Activated CD4-positive, alpha-beta T cell treated with anti-CD3 and anti-CD28 coated beads, Interleukin-2, amount 10 ng/mL, durations not matched to agents 24 days and 14 days (primary cell): ENCODE data around the gene MTRR. TPM values are rescaled to one million over a fixed set of nuclear protein-coding genes. Genes with fewer than 3 reads are reported as not detected.
"Not testable (repeated sequence)": the region's sequence is repeated elsewhere in the genome, so short reads cannot be mapped to it uniquely, and the experiment has no call there.

Source experiments
- DNase-seq: peaks from one replicate; pipeline ENCODE4 v3.0.0; 2022
- H3K27ac Mint-ChIP-seq: one replicate; pipeline ENCODE4 v1.8.0; 2022; ENCODE audit warnings: mild to moderate bottlenecking, mixed read lengths
- H3K27me3 Mint-ChIP-seq: one replicate; pipeline ENCODE4 v1.8.0; 2022; ENCODE audit warnings: mixed read lengths
- H3K36me3 Mint-ChIP-seq: one replicate; pipeline ENCODE4 v1.8.0; 2022; ENCODE audit warnings: low read depth, mild to moderate bottlenecking, mixed read lengths
- H3K4me1 Mint-ChIP-seq: one replicate; pipeline ENCODE4 v1.8.0; 2021; ENCODE audit warnings: mixed read lengths
- H3K4me3 Mint-ChIP-seq: one replicate; pipeline ENCODE4 v1.8.0; 2022; ENCODE audit warnings: mild to moderate bottlenecking, moderate library complexity, mixed read lengths
- H3K9me3 Mint-ChIP-seq: one replicate; pipeline ENCODE4 v1.8.0; 2021; ENCODE audit warnings: mixed read lengths
- intact Hi-C: fragments of 100-400 bp; cut with micrococcal nuclease; formaldehyde crosslinking; loops from one replicate; pipeline ENCODE4 v1.15.1; 2023
- total RNA-seq: library from RNA; stranded (reverse); gene quantifications from 2 replicates; pipeline ENCODE4 v1.2.3, GENCODE V29; 2022

The MTRR gene
- total RNA-seq, 1 donor from 2014 or later = 64.4 TPM

GRCh38 chr5:7884491-7885267 lies 15.7 kb downstream of the MTRR start:
- Mint-ChIP-seq H3K36me3 (peaks cover 65% of the 10 kb centered on the region), H3K27me3 (no peaks in the 10 kb centered on the region), H3K27ac (no peak overlapping the region), H3K4me3 (no peak overlapping the region), H3K4me1 (peaks cover 9% of the 10 kb centered on the region), H3K9me3 (no peaks in the 10 kb centered on the region)
- intact Hi-C loops = no loop called here
- DNase-seq = no peak

- H3K27ac Mint-ChIP-seq = no peak overlapping the region
- no peak for DNase-seq
- H3K9me3 Mint-ChIP-seq = no peaks in the 10 kb centered on the region
- H3K27me3 Mint-ChIP-seq = no peaks in the 10 kb centered on the region
- peaks cover 61% of the 10 kb centered on the region for H3K36me3 Mint-ChIP-seq
- peaks cover 4% of the 10 kb centered on the region for H3K4me1 Mint-ChIP-seq
- intact Hi-C loops = no loop called here
- H3K4me3 Mint-ChIP-seq = no peak overlapping the region
Measured at GRCh38 chr5:7886849-7887475, 18.0 kb downstream of the MTRR start.

- H3K4me3 Mint-ChIP-seq = no peak overlapping the region
- intact Hi-C loops = no loop called here
- H3K27me3 Mint-ChIP-seq = no peaks in the 10 kb centered on the region
- DNase-seq = no peak
- no peak overlapping the region for H3K27ac Mint-ChIP-seq
- H3K4me1 Mint-ChIP-seq = peaks cover 7% of the 10 kb centered on the region
- H3K36me3 Mint-ChIP-seq = peaks cover 65% of the 10 kb centered on the region
- H3K9me3 Mint-ChIP-seq = no peaks in the 10 kb centered on the region
Measured at GRCh38 chr5:7888901-7889300, 20.0 kb downstream of the MTRR start.

DNA sequence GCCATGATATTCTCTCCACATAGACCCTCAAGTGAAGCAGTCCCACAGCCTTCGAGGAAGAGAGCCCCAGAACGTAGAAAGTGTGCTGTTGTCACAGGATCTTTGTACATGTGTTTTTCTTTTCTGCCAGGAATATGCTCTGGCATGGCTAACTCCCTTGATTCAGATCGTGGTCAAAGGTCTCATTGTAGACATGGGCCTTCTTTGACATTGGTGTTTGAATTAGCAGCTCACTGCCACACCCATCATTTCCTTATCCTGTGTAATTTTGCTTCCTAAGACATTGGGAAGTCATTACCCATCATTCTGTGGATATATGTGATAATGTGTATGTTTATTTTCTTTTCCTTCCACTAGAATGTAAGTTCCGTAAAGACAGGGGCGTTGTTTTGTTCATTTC lies 25.5 kb downstream of the MTRR start:
- Mint-ChIP-seq H3K4me1 (peaks cover 13% of the 10 kb centered on the region), H3K9me3 (no peaks in the 10 kb centered on the region), H3K27ac (no peak overlapping the region), H3K4me3 (no peak overlapping the region), H3K36me3 (peaks cover 78% of the 10 kb centered on the region), H3K27me3 (no peaks in the 10 kb centered on the region)
- no peak for DNase-seq
- intact Hi-C loops = loop anchor here (2.0 kb wide), 1 partner anchor 16 kb away; no protein-coding TSS in a partner anchor

- H3K9me3 Mint-ChIP-seq = no peaks in the 10 kb centered on the region
- peaks cover 78% of the 10 kb centered on the region for H3K36me3 Mint-ChIP-seq
- intact Hi-C loops = loop anchor here (2.0 kb wide), 1 partner anchor 16 kb away; no protein-coding TSS in a partner anchor
- no peaks in the 10 kb centered on the region for H3K27me3 Mint-ChIP-seq
- no peak for DNase-seq
- no peak overlapping the region for H3K4me3 Mint-ChIP-seq
- no peak overlapping the region for H3K27ac Mint-ChIP-seq
- peaks cover 13% of the 10 kb centered on the region for H3K4me1 Mint-ChIP-seq
Measured at GRCh38 chr5:7894860-7895259, 25.9 kb downstream of the MTRR start.

GRCh38 chr5:7897014-7897600 lies 28.2 kb downstream of the MTRR start:
- no peak overlapping the region for H3K27ac Mint-ChIP-seq
- H3K9me3 Mint-ChIP-seq = no peaks in the 10 kb centered on the region
- peak; percentile 72 for DNase-seq
- H3K4me1 Mint-ChIP-seq = peaks cover 14% of the 10 kb centered on the region
- H3K4me3 Mint-ChIP-seq = no peak overlapping the region
- peaks cover 74% of the 10 kb centered on the region for H3K36me3 Mint-ChIP-seq
- intact Hi-C loops = no loop called here
- no peaks in the 10 kb centered on the region for H3K27me3 Mint-ChIP-seq

DNA sequence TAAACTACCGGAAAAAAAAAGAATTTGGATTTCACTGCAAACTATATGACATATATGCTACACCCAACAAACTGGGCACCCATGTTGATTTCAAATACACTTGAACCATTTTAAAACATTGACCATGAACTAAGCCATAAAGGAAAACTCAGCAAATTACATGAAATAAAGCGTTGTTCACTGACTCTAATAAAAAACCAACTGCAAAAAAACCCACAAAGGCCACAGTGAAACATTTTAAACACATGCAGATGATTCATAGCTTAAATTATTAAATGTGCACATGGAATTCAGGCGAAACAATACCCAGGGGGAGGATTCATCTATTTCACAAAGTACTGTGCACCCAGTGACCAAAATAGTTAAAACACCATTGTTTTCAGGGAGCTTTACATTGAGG lies 33.3 kb downstream of the MTRR start:
- Mint-ChIP-seq H3K4me3 (no peak overlapping the region), H3K4me1 (peaks cover 17% of the 10 kb centered on the region), H3K27me3 (no peaks in the 10 kb centered on the region), H3K27ac (peak overlapping the region; percentile 43), H3K36me3 (peaks cover 72% of the 10 kb centered on the region), H3K9me3 (peaks cover 3% of the 10 kb centered on the region)
- no peak for DNase-seq
- intact Hi-C loops = no loop called here

DNA sequence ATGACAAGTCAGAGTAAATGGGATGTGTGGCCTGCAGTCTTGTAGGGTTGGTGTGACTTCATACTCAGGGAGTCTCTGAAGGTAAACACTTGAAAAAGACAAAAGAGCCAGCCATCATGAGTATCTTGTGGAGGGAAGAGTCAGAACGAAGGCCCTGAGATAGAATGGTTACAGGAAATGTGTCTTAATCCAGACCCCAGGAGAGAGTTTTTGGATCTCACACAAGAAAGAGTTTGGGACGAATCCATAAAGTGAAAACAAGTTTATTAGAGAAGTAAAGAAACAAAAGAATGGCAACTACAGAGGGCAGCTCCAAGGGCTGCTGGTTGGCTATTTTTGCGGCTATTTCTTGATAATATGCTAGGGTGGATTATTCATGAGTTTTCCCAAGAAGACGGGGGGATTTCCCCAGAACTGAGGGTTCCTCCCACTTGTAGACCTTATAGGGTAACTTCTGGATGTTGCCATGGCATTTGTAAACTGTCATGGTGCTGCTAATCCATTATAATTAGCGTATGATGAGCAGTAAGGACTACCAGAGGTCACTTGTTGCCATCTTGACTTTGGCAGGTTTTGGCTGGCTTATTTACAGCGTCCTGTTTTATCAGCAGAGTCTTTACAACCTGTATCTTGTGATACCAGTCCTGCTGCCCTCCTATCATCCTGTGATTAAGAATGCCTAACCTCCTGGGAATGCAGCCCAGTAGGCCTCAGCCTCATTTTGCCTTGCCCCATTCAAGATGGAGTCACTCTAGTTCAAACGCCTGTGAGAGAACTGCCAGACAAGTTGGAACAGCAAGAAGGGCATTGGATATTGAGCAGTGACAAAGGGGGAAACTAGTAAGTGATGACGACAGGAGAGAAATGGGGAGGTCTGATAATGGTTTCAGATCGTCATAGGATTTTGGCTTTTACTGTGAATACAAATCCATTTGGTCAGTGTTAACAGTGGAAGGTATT lies 34.0 kb downstream of the MTRR start:
- Mint-ChIP-seq H3K36me3 (peaks cover 77% of the 10 kb centered on the region), H3K9me3 (peaks cover 9% of the 10 kb centered on the region), H3K4me1 (peaks cover 17% of the 10 kb centered on the region), H3K27ac (peak overlapping the region; percentile 43), H3K27me3 (no peaks in the 10 kb centered on the region), H3K4me3 (no peak overlapping the region)
- intact Hi-C loops = no loop called here
- no peak for DNase-seq

DNA sequence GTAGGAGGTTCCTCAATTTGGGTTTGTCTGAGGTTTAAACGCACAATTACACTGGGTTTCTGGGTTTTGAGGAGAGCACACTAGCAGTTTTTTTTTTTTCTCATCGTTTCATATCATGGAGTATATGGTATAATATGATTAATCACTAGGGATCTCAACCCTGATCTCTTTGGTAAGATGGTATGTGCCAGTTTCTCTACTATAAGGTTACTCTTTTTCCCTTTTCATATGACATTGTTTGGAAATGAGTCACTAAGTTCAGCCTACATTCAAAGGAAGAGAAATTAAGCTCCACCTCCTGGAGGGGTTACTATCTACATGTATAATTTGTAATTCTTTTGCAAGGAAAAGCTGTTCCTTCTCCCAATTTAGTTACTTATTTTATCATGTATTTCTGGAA lies 35.2 kb downstream of the MTRR start:
- peak overlapping the region; percentile 41 for H3K27ac Mint-ChIP-seq
- no peak for DNase-seq
- H3K4me3 Mint-ChIP-seq = no peak overlapping the region
- peaks cover 17% of the 10 kb centered on the region for H3K4me1 Mint-ChIP-seq
- H3K36me3 Mint-ChIP-seq = peaks cover 75% of the 10 kb centered on the region
- intact Hi-C loops = no loop called here
- peaks cover 15% of the 10 kb centered on the region for H3K9me3 Mint-ChIP-seq
- H3K27me3 Mint-ChIP-seq = no peaks in the 10 kb centered on the region

DNA sequence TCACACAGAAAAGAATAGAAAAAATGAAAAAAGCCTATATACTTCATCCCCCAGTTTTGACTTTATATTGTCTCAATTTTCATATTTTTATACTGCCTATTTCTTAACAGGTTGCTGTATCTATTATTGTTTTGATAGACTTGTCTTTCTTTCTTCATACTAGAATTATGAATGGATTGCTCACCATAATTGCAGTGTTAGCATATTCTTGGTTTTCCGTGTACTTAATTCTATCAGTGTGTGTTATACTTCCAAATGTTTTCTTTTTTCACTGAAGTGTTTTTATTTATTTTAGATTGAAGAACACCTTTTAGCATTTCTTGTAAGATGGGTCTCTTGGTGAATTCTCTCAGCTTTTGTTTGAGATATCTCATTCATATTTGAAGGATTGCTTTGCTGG lies 38.7 kb downstream of the MTRR start:
- Mint-ChIP-seq H3K4me3 (no peak overlapping the region), H3K9me3 (peaks cover 25% of the 10 kb centered on the region), H3K27ac (no peak overlapping the region), H3K4me1 (peaks cover 11% of the 10 kb centered on the region), H3K36me3 (peaks cover 75% of the 10 kb centered on the region), H3K27me3 (no peaks in the 10 kb centered on the region)
- no peak for DNase-seq
- intact Hi-C loops = no loop called here

GRCh38 chr5:7908317-7908716 lies 39.4 kb downstream of the MTRR start:
- H3K36me3 Mint-ChIP-seq = peaks cover 72% of the 10 kb centered on the region
- no peak overlapping the region for H3K27ac Mint-ChIP-seq
- H3K9me3 Mint-ChIP-seq = peaks cover 31% of the 10 kb centered on the region
- peaks cover 6% of the 10 kb centered on the region for H3K4me1 Mint-ChIP-seq
- no peaks in the 10 kb centered on the region for H3K27me3 Mint-ChIP-seq
- intact Hi-C loops = no loop called here
- no peak overlapping the region for H3K4me3 Mint-ChIP-seq
- DNase-seq = no peak

GRCh38 chr5:7910738-7911428 lies 41.9 kb downstream of the MTRR start:
- intact Hi-C loops = no loop called here
- Mint-ChIP-seq H3K27me3 (no peaks in the 10 kb centered on the region), H3K36me3 (peaks cover 50% of the 10 kb centered on the region), H3K4me3 (no peak overlapping the region), H3K9me3 (peaks cover 31% of the 10 kb centered on the region), H3K4me1 (no peaks in the 10 kb centered on the region), H3K27ac (no peak overlapping the region)
- DNase-seq = no peak

DNA sequence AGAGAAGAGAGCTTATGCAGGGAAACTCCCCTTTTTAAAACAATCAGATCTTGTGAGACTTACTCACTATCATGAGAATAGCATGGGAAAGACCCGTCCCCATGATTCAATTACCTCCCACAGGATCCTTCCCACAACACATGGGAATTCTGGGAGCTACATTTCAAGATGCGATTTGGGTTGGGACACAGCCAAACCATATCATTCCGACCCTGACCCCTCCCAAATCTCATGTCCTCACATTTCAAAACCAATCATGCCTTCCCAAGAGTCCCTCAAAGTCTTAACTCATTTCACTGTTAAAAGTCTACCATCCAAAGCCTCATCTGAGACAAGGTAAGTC lies 42.5 kb downstream of the MTRR start:
- peaks cover 47% of the 10 kb centered on the region for H3K36me3 Mint-ChIP-seq
- H3K9me3 Mint-ChIP-seq = peaks cover 31% of the 10 kb centered on the region
- H3K27ac Mint-ChIP-seq, H3K27me3 Mint-ChIP-seq, DNase-seq, H3K4me3 Mint-ChIP-seq, intact Hi-C loops, H3K4me1 Mint-ChIP-seq: not testable (repeated sequence)
